Endothelial cell of umbilical vein (primary cell): ENCODE data around the gene RCVRN. TPM values are rescaled to one million over a fixed set of nuclear protein-coding genes. Genes with fewer than 3 reads are reported as not detected.

Source experiments
- BruUV-seq: library from RNA; stranded (reverse); fragments of 400-500 nt; replicated peaks from 2 replicates; lab custom pipeline; 2021; lab: Mats Ljungman, UMichigan
- CTCF ChIA-PET: fragments of 300-600, 350-600 bp; sonication (Branson Sonifier 250); formaldehyde crosslinking; loops from one replicate; lab custom pipeline; 2021; ENCODE audit warnings: antibody characterized with exemption, inconsistent platforms; lab: Charles Lee
- POLR2A ChIA-PET: fragments of 300-600, 350-600 bp; sonication (Branson Sonifier 250); formaldehyde crosslinking; loops from one replicate; lab custom pipeline; 2021; ENCODE audit warnings: antibody characterized with exemption, inconsistent platforms; lab: Charles Lee
- DNase-seq: peaks from one replicate; pipeline ENCODE4 v3.0.0-alpha.2; 2011; ENCODE audit warnings: low read depth, low spot score
- FAIRE-seq: peaks from 2 replicates; lab custom pipeline; 2011; peaks lifted over from hg19 to GRCh38; lab: Jason Lieb, UNC
- H2AFZ ChIP-seq: 2 replicates; pipeline ENCODE4 v1.6.0; 2012; ENCODE audit warnings: low read depth, low read length, control low read depth, inconsistent platforms
- H3K27ac ChIP-seq: 2 replicates; pipeline ENCODE4 v1.5.1; 2011; ENCODE audit warnings: low read depth, mild to moderate bottlenecking, control low read depth, low read length, moderate library complexity; ENCODE audit not compliant: insufficient read depth
- H3K27me3 ChIP-seq, 2 experiments: 2 replicates each; pipeline versions ENCODE4 v1.6.0 to v1.6.1; 2011; ENCODE audit warnings: low read length in 2 of 2, mixed read lengths in 1 of 2; ENCODE audit not compliant: control insufficient read depth in 2 of 2, insufficient read depth in 2 of 2
- H3K36me3 ChIP-seq, 2 experiments: 2 replicates in 1 of 2; 3 replicates in 1 of 2; pipeline ENCODE4 v1.5.1; 2011; ENCODE audit warnings: low read length in 2 of 2, mild to moderate bottlenecking in 1 of 2, moderate library complexity in 1 of 2; ENCODE audit not compliant: control insufficient read depth in 2 of 2, insufficient read depth in 2 of 2; ENCODE audit errors: extremely low read depth in 1 of 2
- H3K4me1 ChIP-seq: 3 replicates; pipeline ENCODE4 v1.5.1; 2011; ENCODE audit warnings: mild to moderate bottlenecking, low read length; ENCODE audit not compliant: control insufficient read depth, insufficient read depth; ENCODE audit errors: extremely low read depth
- H3K4me2 ChIP-seq: 2 replicates; pipeline ENCODE4 v1.6.1; 2011; ENCODE audit warnings: low read length, control low read depth, mixed read lengths; ENCODE audit not compliant: insufficient read depth
- H3K4me3 ChIP-seq, 3 experiments: fragments of 200-600 bp in 1 of 3; sonication (generic), shearing (Covaris generic) in 1 of 3; replicated peaks in 1 of 3; 2 replicates each; pipeline ENCODE4 v1.5.1; 2011 to 2016; ENCODE audit warnings: control low read depth in 3 of 3, low read length in 3 of 3, mild to moderate bottlenecking in 2 of 3, inconsistent platforms in 1 of 3, low read depth in 1 of 3, moderate library complexity in 1 of 3; ENCODE audit not compliant: insufficient read depth in 1 of 3
- H3K79me2 ChIP-seq: 2 replicates; pipeline ENCODE4 v1.6.0; 2012; ENCODE audit warnings: low read length, inconsistent platforms; ENCODE audit not compliant: control insufficient read depth, insufficient read depth
- H3K9ac ChIP-seq: replicated peaks from 2 replicates; pipeline ENCODE3; 2011; ENCODE audit warnings: low read length, control low read depth; ENCODE audit not compliant: insufficient read depth; ENCODE audit errors: extremely low read depth
- H3K9me1 ChIP-seq: replicated peaks from 3 replicates; pipeline ENCODE4 v1.6.0; 2011; ENCODE audit warnings: mild to moderate bottlenecking, low read length; ENCODE audit not compliant: control insufficient read depth, insufficient read depth; ENCODE audit errors: extremely low read depth
- H3K9me3 ChIP-seq: replicated peaks from 2 replicates; pipeline ENCODE4 v1.5.1; 2012; ENCODE audit warnings: low read length, inconsistent platforms; ENCODE audit not compliant: control insufficient read depth, insufficient read depth
- H4K20me1 ChIP-seq: replicated peaks from 2 replicates; pipeline ENCODE3; 2011; ENCODE audit warnings: mild to moderate bottlenecking, low read length; ENCODE audit not compliant: control insufficient read depth, insufficient read depth; ENCODE audit errors: extremely low read depth
- CTCF ChIP-seq, 2 donors: IDR thresholded peaks; 1 replicate in 1 of 2; 2 replicates in 1 of 2; pipeline ENCODE4 v1.5.1; 2011; ENCODE audit warnings: low read length in 2 of 2, mild to moderate bottlenecking in 2 of 2, moderate library complexity in 2 of 2, control low read depth in 1 of 2, inconsistent platforms in 1 of 2, low read depth in 1 of 2; ENCODE audit not compliant: insufficient read depth in 1 of 2; ENCODE audit errors: extremely low read depth in 1 of 2
- EZH2 ChIP-seq: IDR thresholded peaks from 2 replicates; pipeline ENCODE4 v1.6.1; 2012; ENCODE audit warnings: borderline replicate concordance, low read depth, mild to moderate bottlenecking, moderate library complexity, low read length, inconsistent platforms; ENCODE audit not compliant: severe bottlenecking
- FOS ChIP-seq: IDR thresholded peaks from 2 replicates; pipeline ENCODE4 v1.6.1; 2011; ENCODE audit warnings: mild to moderate bottlenecking, low read length, moderate library complexity, borderline replicate concordance; ENCODE audit not compliant: insufficient read depth
- GATA2 ChIP-seq: IDR thresholded peaks from 2 replicates; pipeline ENCODE4 v1.7.0; 2011; ENCODE audit warnings: low read depth, mild to moderate bottlenecking, moderate library complexity, mixed read lengths, low read length; ENCODE audit not compliant: insufficient read length, insufficient read depth
- JUN ChIP-seq: IDR thresholded peaks from 2 replicates; pipeline ENCODE4 v1.6.1; 2011; ENCODE audit warnings: borderline replicate concordance, low read depth; ENCODE audit not compliant: insufficient read length, insufficient read depth
- MYC ChIP-seq: IDR thresholded peaks from one replicate; pipeline ENCODE4 v1.6.1; 2011; ENCODE audit warnings: mild to moderate bottlenecking, low read depth, low read length
- POLR2A ChIP-seq: IDR thresholded peaks from 2 replicates; pipeline ENCODE4 v1.6.1; 2012; ENCODE audit warnings: low read depth, mild to moderate bottlenecking, control low read depth, low read length
- POLR2AphosphoS5 ChIP-seq: IDR thresholded peaks from 2 replicates; pipeline ENCODE4 v1.6.1; 2012; ENCODE audit warnings: low read depth, mild to moderate bottlenecking, control low read depth, low read length, moderate library complexity; ENCODE audit not compliant: insufficient read depth
- dilution Hi-C: fragments of 300-500 bp; cut with MboI; formaldehyde crosslinking; loops from one replicate; pipeline ENCODE4 v1.15.0; 2019; ENCODE audit warnings: low sequenced_read_pairs; ENCODE audit not compliant: extremely low pct_ligation_motif_present
- intact Hi-C: fragments of 100-400 bp; cut with micrococcal nuclease; formaldehyde crosslinking; loops from one replicate; pipeline ENCODE4 v1.10.0; 2022
- polyA plus RNA-seq, 4 experiments: library from polyadenylated mRNA; depleted of rRNA in 3 of 4; stranded (reverse) in 3 of 4; unstranded in 1 of 4; fragments of >200 nt; gene quantifications; 2 replicates each; pipeline versions ENCODE4 v1.2.1 to v1.2.3, GENCODE V29; 2011 to 2012; ENCODE audit warnings: missing spikeins in 1 of 4
- total RNA-seq: library from RNA; stranded (reverse); gene quantifications from 2 replicates; pipeline ENCODE4 v1.2.3, GENCODE V29; 2021
- TF ChIP-seq, protein P1 (sequence below): IDR thresholded peaks from 2 replicates; pipeline ENCODE4 v1.6.1; 2011; ENCODE audit not compliant: insufficient read depth, insufficient read length

RCVRN gene
- total and polyA plus RNA-seq, 2 donors (not counting 3 experiments of a cell fraction or from before 2014, with no cell fraction given), result not detected

DNA sequence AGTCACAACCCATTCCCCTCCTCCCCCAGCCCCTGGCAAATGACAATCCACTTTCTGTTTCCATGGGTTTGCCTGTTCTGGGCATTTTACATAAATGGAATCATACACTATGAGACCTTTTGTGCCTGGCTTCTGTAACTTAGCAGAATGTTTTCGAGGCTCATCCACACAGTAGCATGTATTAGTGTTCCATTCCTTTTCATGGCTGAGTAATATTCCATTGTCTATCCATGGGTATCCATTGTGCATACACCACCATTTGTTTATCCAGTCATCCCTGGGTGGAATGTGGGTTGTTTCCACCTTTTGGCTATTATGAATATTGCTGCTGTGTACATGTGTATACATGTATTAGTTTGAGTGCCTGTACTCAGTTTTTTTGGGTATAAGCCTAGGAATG, 33.7 kb upstream of the RCVRN start:
- Histone ChIP-seq H3K4me3 (no peak overlapping the region), H3K27ac (no peak overlapping the region), H3K79me2 (no peaks in the 10 kb centered on the region), H3K9me1 (no peaks in the 10 kb centered on the region), H3K9ac (no peak overlapping the region), H3K4me1 (no peaks in the 10 kb centered on the region), H3K9me3 (peaks cover 4% of the 10 kb centered on the region), H3K36me3 (no peaks in the 10 kb centered on the region), H3K4me2 (no peak overlapping the region), H2AFZ (no peak overlapping the region), H4K20me1 (no peaks in the 10 kb centered on the region), H3K27me3 (no peaks in the 10 kb centered on the region)
- intact Hi-C loops, result no loop called here
- no peak for DNase-seq
- POLR2A ChIA-PET, result no interaction called here
- BruUV-seq, result no TSS peak
- FAIRE-seq, result no peak
- dilution Hi-C loops, result no loop called here
- TF ChIP-seq POLR2A (no peak), POLR2AphosphoS5 (no peak), GATA2 (no peak), JUN (no peak), FOS (no peak), CTCF (IDR thresholded peaks at IDR 0.05; ENCODE audit: extremely low read depth in 1 of 2, insufficient read depth in 1 of 2, low read depth in 1 of 2, low read length in 2 of 2) (no peak), EZH2 (no peak), MYC (no peak)
- TF ChIP-seq, protein P1, sequence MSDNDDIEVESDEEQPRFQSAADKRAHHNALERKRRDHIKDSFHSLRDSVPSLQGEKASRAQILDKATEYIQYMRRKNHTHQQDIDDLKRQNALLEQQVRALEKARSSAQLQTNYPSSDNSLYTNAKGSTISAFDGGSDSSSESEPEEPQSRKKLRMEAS, result no peak
- CTCF ChIA-PET, result interaction anchor here (1.2 to 1.7 kb wide), 2 partner anchors 14 to 30 kb away, joined by 3 to 5 read pairs; no protein-coding TSS in a partner anchor
